AG04449 (cell line): ENCODE results near the gene LRP1B.

ENCODE experiments used
- CTCF ChIA-PET: fragments of 350-600 bp; formaldehyde crosslinking; extraction: SDS; loops from one replicate; lab custom pipeline; 2021; ENCODE audit warnings: antibody characterized with exemption; lab: Yijun Ruan, JAX
- POLR2A ChIA-PET: fragments of 400-600, 350-600 bp; formaldehyde crosslinking; extraction: SDS; loops from one replicate; lab custom pipeline; 2020; ENCODE audit warnings: antibody characterized with exemption, inconsistent platforms; lab: Yijun Ruan, JAX
- DNase-seq: peaks from one replicate; pipeline ENCODE4 v3.0.0-alpha.2; 2010; ENCODE audit warnings: low read depth, low spot score
- H3K4me3 ChIP-seq: 2 replicates; pipeline ENCODE4 v1.5.1; 2011; ENCODE audit warnings: low read depth, mild to moderate bottlenecking, control low read depth, low read length
- CTCF ChIP-seq: IDR thresholded peaks from one replicate; pipeline ENCODE4 v1.5.1; 2011; ENCODE audit warnings: mild to moderate bottlenecking, moderate library complexity, low read length, control low read depth, inconsistent platforms; ENCODE audit not compliant: insufficient read depth; ENCODE audit errors: missing control alignments

LRP1B gene

GRCh38 chr2:140892911-140893637 is 1237.7 kb downstream of the LRP1B start:
- DNase-seq: no peak
- no peak overlapping the region for H3K4me3 ChIP-seq
- TF ChIP-seq CTCF: no peak
- ChIA-PET POLR2A (no interaction called here), CTCF (no interaction called here)

- ChIA-PET CTCF (no interaction called here), POLR2A (no interaction called here)
- no peak for TF ChIP-seq CTCF
- no peak overlapping the region for H3K4me3 ChIP-seq
- peak; percentile 36 for DNase-seq
Observed at GRCh38 chr2:140892436-140892835, 1238.4 kb downstream of the LRP1B start.

GRCh38 chr2:140891614-140892212 is 1239.1 kb downstream of the LRP1B start:
- TF ChIP-seq CTCF: no peak
- no peak overlapping the region for H3K4me3 ChIP-seq
- CTCF ChIA-PET: no interaction called here
- POLR2A ChIA-PET: no interaction called here
- no peak for DNase-seq

GRCh38 chr2:140882671-140883620 is 1247.9 kb downstream of the LRP1B start:
- H3K4me3 ChIP-seq: no peak overlapping the region
- no peak for DNase-seq
- no peak for TF ChIP-seq CTCF
- ChIA-PET POLR2A (no interaction called here), CTCF (no interaction called here)

GRCh38 chr2:140880573-140880972 is 1250.2 kb downstream of the LRP1B start:
- TF ChIP-seq CTCF: no peak
- DNase-seq: peak; percentile 7
- POLR2A ChIA-PET: no interaction called here
- CTCF ChIA-PET: interaction anchor here (1.6 kb wide), 1 partner anchor 17 kb away, joined by 8 read pairs; no protein-coding TSS in a partner anchor
- H3K4me3 ChIP-seq: no peak overlapping the region

- no peak for DNase-seq
- no peak for TF ChIP-seq CTCF
- ChIA-PET CTCF (no interaction called here), POLR2A (no interaction called here)
- H3K4me3 ChIP-seq: no peak overlapping the region
Observed at GRCh38 chr2:140876015-140876414, 1254.8 kb downstream of the LRP1B start.
